ENCODE data around the gene CAMK2D. TPM values are rescaled to one million over a fixed set of nuclear protein-coding genes. Genes with fewer than 3 reads are reported as not detected.
A peak's percentile ranks its signal among the peaks of the same experiment; 100 is the strongest.
"Not testable (repeated sequence)": the region's sequence is repeated elsewhere in the genome, so short reads cannot be mapped to it uniquely, and the experiment has no call there.

The CAMK2D gene
- polyA plus RNA-seq (2013), result 2.1 TPM

GRCh38 chr4:113761620-113762185 is at the start of gene CAMK2D:
Gene CAMK2D (minus strand): TSS chr4:113761738. CDS start chr4:113761068, 670 bp downstream.
- no peaks in the 10 kb centered on the region for H3K36me3 ChIP-seq (ENCODE audit: control insufficient read depth in 4 of 4, insufficient read depth in 4 of 4, low read length in 3 of 4)
- H3K27me3 ChIP-seq (replicated peaks in 2 of 5; ENCODE audit: control insufficient read depth in 4 of 5, insufficient read depth in 5 of 5, low read length in 4 of 5), result peaks cover 0 to 36% (median 8%) of the 10 kb centered on the region in 5 experiments
- H3K27ac ChIP-seq (ENCODE audit: insufficient read depth in 1 of 2, low read depth in 1 of 2, low read length in 2 of 2, poor library complexity in 1 of 2, severe bottlenecking in 2 of 2), result peak within 1 kb of the TSS; percentile 80 to 87
- peak; percentile 80 to 86 (median 85) for DNase-seq
- no peaks in the 10 kb centered on the region for H3K9me3 ChIP-seq (ENCODE audit: control extremely low read depth in 1 of 5, control insufficient read depth in 4 of 5, insufficient read depth in 2 of 5, low read depth in 1 of 5, low read length in 4 of 5)
- WGBS (ENCODE audit: insufficient coverage), result under 1% methylated on average over 40 of the region's 50 CpGs
- POLR2A ChIA-PET, result no interaction called here
- CTCF ChIA-PET, result interaction anchor here (1.5 kb wide), 1 partner anchor 367 kb away, joined by 3 read pairs; no protein-coding TSS in a partner anchor
- peak within 1 kb of the TSS; percentile 47 to 92 (median 78) for H3K4me3 ChIP-seq (ENCODE audit: control insufficient read depth in 1 of 7, extremely low read depth in 1 of 7, insufficient read depth in 4 of 7, low read depth in 2 of 7, low read length in 6 of 7)
- peaks cover 6 to 32% (median 28%) of the 10 kb centered on the region in 4 experiments for H3K4me1 ChIP-seq (ENCODE audit: control extremely low read depth in 1 of 4, control insufficient read depth in 4 of 4, insufficient read depth in 4 of 4, low read length in 3 of 4)

DNA sequence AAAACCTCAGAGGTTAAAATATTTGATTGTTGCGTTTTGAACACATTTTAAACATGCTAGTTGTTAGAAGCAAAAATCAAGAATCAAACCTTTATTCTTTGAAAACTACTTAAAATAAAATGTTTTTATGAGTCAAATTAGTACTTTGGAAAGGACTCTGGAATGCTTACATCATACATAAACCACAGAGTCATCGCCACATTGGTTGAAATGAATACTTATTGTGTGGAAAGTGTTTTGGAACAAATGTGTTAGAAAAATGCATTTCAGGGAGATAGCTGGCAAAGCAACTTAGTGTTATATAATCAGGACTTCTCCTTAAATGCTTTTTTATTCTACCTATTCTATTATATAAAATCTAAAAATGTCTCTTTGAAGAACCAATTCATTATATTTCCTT is 49.4 kb upstream of the CAMK2D start:
- WGBS (ENCODE audit: insufficient coverage), result no CpG with 5 or more reads among the region's 2 CpGs
- Histone ChIP-seq H3K4me3 (ENCODE audit: control insufficient read depth in 1 of 7, extremely low read depth in 1 of 7, insufficient read depth in 4 of 7, low read depth in 2 of 7, low read length in 6 of 7) (no peak overlapping the region), H3K27me3 (replicated peaks in 2 of 5; ENCODE audit: control insufficient read depth in 4 of 5, insufficient read depth in 5 of 5, low read length in 4 of 5) (no peaks in the 10 kb centered on the region), H3K4me1 (ENCODE audit: control extremely low read depth in 1 of 4, control insufficient read depth in 4 of 4, insufficient read depth in 4 of 4, low read length in 3 of 4) (no peaks in the 10 kb centered on the region), H3K27ac (ENCODE audit: insufficient read depth in 1 of 2, low read depth in 1 of 2, low read length in 2 of 2, poor library complexity in 1 of 2, severe bottlenecking in 2 of 2) (no peak overlapping the region), H3K36me3 (ENCODE audit: control insufficient read depth in 4 of 4, insufficient read depth in 4 of 4, low read length in 3 of 4) (no peaks in the 10 kb centered on the region), H3K9me3 (ENCODE audit: control extremely low read depth in 1 of 5, control insufficient read depth in 4 of 5, insufficient read depth in 2 of 5, low read depth in 1 of 5, low read length in 4 of 5) (no peaks in the 10 kb centered on the region)
- DNase-seq, result no peak
- ChIA-PET CTCF (no interaction called here), POLR2A (no interaction called here)

GRCh38 chr4:113809311-113809710 is 47.8 kb upstream of the CAMK2D start:
- ChIA-PET CTCF (no interaction called here), POLR2A (no interaction called here)
- Histone ChIP-seq H3K27ac (ENCODE audit: insufficient read depth in 1 of 2, low read depth in 1 of 2, low read length in 2 of 2, poor library complexity in 1 of 2, severe bottlenecking in 2 of 2) (no peak overlapping the region), H3K27me3 (replicated peaks in 2 of 5; ENCODE audit: control insufficient read depth in 4 of 5, insufficient read depth in 5 of 5, low read length in 4 of 5) (no peaks in the 10 kb centered on the region), H3K4me3 (ENCODE audit: control insufficient read depth in 1 of 7, extremely low read depth in 1 of 7, insufficient read depth in 4 of 7, low read depth in 2 of 7, low read length in 6 of 7) (no peak overlapping the region), H3K36me3 (ENCODE audit: control insufficient read depth in 4 of 4, insufficient read depth in 4 of 4, low read length in 3 of 4) (no peaks in the 10 kb centered on the region), H3K9me3 (ENCODE audit: control extremely low read depth in 1 of 5, control insufficient read depth in 4 of 5, insufficient read depth in 2 of 5, low read depth in 1 of 5, low read length in 4 of 5) (no peaks in the 10 kb centered on the region), H3K4me1 (ENCODE audit: control extremely low read depth in 1 of 4, control insufficient read depth in 4 of 4, insufficient read depth in 4 of 4, low read length in 3 of 4) (no peaks in the 10 kb centered on the region)
- DNase-seq, result no peak
- 84% methylated on average over 4 of the region's 5 CpGs for WGBS (ENCODE audit: insufficient coverage)

DNA sequence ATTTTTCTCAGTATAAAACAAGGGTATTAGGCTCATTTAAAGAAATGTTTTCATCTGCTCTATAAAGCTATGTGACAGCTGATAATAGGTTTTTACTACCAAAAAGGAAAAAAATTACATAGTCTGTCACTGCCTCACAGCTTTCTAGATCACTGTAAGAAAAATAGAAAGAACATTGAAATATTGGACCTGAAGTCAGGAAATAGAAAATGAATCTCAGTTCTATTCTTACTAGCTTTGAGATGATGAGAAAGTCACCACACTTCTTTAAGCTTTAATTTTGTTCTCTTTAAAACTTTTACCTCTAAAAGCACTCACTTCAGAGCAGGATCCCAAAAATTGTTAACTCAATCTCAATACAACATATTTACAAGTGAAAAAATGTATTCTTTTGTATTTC is 45.3 kb upstream of the CAMK2D start:
- Histone ChIP-seq H3K9me3 (ENCODE audit: control extremely low read depth in 1 of 5, control insufficient read depth in 4 of 5, insufficient read depth in 2 of 5, low read depth in 1 of 5, low read length in 4 of 5) (peaks cover 0 to 5% (median 0%) of the 10 kb centered on the region in 5 experiments), H3K4me3 (ENCODE audit: control insufficient read depth in 1 of 7, extremely low read depth in 1 of 7, insufficient read depth in 4 of 7, low read depth in 2 of 7, low read length in 6 of 7) (no peak overlapping the region), H3K4me1 (ENCODE audit: control extremely low read depth in 1 of 4, control insufficient read depth in 4 of 4, insufficient read depth in 4 of 4, low read length in 3 of 4) (no peaks in the 10 kb centered on the region), H3K27me3 (replicated peaks in 2 of 5; ENCODE audit: control insufficient read depth in 4 of 5, insufficient read depth in 5 of 5, low read length in 4 of 5) (no peaks in the 10 kb centered on the region), H3K27ac (ENCODE audit: insufficient read depth in 1 of 2, low read depth in 1 of 2, low read length in 2 of 2, poor library complexity in 1 of 2, severe bottlenecking in 2 of 2) (no peak overlapping the region), H3K36me3 (ENCODE audit: control insufficient read depth in 4 of 4, insufficient read depth in 4 of 4, low read length in 3 of 4) (no peaks in the 10 kb centered on the region)
- CTCF ChIA-PET, result interaction anchor here (1.0 kb wide), 1 partner anchor 346 kb away, joined by 3 read pairs; no protein-coding TSS in a partner anchor
- DNase-seq, result no peak
- POLR2A ChIA-PET, result no interaction called here

DNA sequence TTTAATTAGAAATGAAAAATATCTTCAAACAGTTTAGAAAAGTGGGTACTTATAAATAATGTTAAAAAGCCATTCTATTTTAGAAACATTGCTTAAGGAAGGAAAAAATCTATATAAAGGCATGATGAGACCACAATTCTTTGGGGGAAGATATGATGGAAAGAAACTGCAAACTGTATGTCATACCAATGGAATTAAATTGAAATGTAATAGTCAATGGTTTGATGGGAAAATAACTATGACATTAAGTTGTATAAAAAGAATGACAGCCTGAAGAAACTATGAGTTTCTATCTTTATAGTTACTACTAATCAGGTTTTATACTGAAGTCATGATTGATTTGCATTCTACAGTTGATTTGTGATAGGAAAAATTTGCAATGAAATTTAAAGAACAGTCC is 40.3 kb upstream of the CAMK2D start:
- DNase-seq, result no peak
- Histone ChIP-seq H3K4me1 (ENCODE audit: control extremely low read depth in 1 of 4, control insufficient read depth in 4 of 4, insufficient read depth in 4 of 4, low read length in 3 of 4) (no peaks in the 10 kb centered on the region), H3K27ac (ENCODE audit: insufficient read depth in 1 of 2, low read depth in 1 of 2, low read length in 2 of 2, poor library complexity in 1 of 2, severe bottlenecking in 2 of 2) (no peak overlapping the region), H3K27me3 (replicated peaks in 2 of 5; ENCODE audit: control insufficient read depth in 4 of 5, insufficient read depth in 5 of 5, low read length in 4 of 5) (no peaks in the 10 kb centered on the region), H3K36me3 (ENCODE audit: control insufficient read depth in 4 of 4, insufficient read depth in 4 of 4, low read length in 3 of 4) (no peaks in the 10 kb centered on the region), H3K9me3 (ENCODE audit: control extremely low read depth in 1 of 5, control insufficient read depth in 4 of 5, insufficient read depth in 2 of 5, low read depth in 1 of 5, low read length in 4 of 5) (peaks cover 0 to 5% (median 3%) of the 10 kb centered on the region in 5 experiments), H3K4me3 (ENCODE audit: control insufficient read depth in 1 of 7, extremely low read depth in 1 of 7, insufficient read depth in 4 of 7, low read depth in 2 of 7, low read length in 6 of 7) (no peak overlapping the region)
- POLR2A ChIA-PET, result no interaction called here
- CTCF ChIA-PET, result no interaction called here

- H3K4me1 ChIP-seq (ENCODE audit: control extremely low read depth in 1 of 4, control insufficient read depth in 4 of 4, insufficient read depth in 4 of 4, low read length in 3 of 4); H3K9me3 ChIP-seq (ENCODE audit: control extremely low read depth in 1 of 5, control insufficient read depth in 4 of 5, insufficient read depth in 2 of 5, low read depth in 1 of 5, low read length in 4 of 5); H3K36me3 ChIP-seq (ENCODE audit: control insufficient read depth in 4 of 4, insufficient read depth in 4 of 4, low read length in 3 of 4); H3K27me3 ChIP-seq (replicated peaks in 2 of 5; ENCODE audit: control insufficient read depth in 4 of 5, insufficient read depth in 5 of 5, low read length in 4 of 5); CTCF ChIA-PET; DNase-seq; H3K27ac ChIP-seq (ENCODE audit: insufficient read depth in 1 of 2, low read depth in 1 of 2, low read length in 2 of 2, poor library complexity in 1 of 2, severe bottlenecking in 2 of 2); POLR2A ChIA-PET; H3K4me3 ChIP-seq (ENCODE audit: control insufficient read depth in 1 of 7, extremely low read depth in 1 of 7, insufficient read depth in 4 of 7, low read depth in 2 of 7, low read length in 6 of 7): not testable (repeated sequence)
- 87% methylated on average over 11 of the region's 24 CpGs for WGBS (ENCODE audit: insufficient coverage)
These were observed 34.8 kb upstream of the CAMK2D start for GRCh38 chr4:113796381-113796780.

- POLR2A ChIA-PET, result no interaction called here
These were observed 28.9 kb upstream of the CAMK2D start for GRCh38 chr4:113790478-113790877.

More at GRCh38 chr4:113790478-113790877, 28.9 kb upstream of the CAMK2D start:
- Histone ChIP-seq H3K9me3 (ENCODE audit: control extremely low read depth in 1 of 5, control insufficient read depth in 4 of 5, insufficient read depth in 2 of 5, low read depth in 1 of 5, low read length in 4 of 5) (peaks cover 0 to 5% (median 1%) of the 10 kb centered on the region in 5 experiments), H3K36me3 (ENCODE audit: control insufficient read depth in 4 of 4, insufficient read depth in 4 of 4, low read length in 3 of 4) (no peaks in the 10 kb centered on the region), H3K4me3 (ENCODE audit: control insufficient read depth in 1 of 7, extremely low read depth in 1 of 7, insufficient read depth in 4 of 7, low read depth in 2 of 7, low read length in 6 of 7) (peak overlapping the region in 1 of 7 experiments; percentile 9), H3K27me3 (replicated peaks in 2 of 5; ENCODE audit: control insufficient read depth in 4 of 5, insufficient read depth in 5 of 5, low read length in 4 of 5) (no peaks in the 10 kb centered on the region), H3K4me1 (ENCODE audit: control extremely low read depth in 1 of 4, control insufficient read depth in 4 of 4, insufficient read depth in 4 of 4, low read length in 3 of 4) (peaks cover 0 to 14% (median 0%) of the 10 kb centered on the region in 4 experiments), H3K27ac (ENCODE audit: insufficient read depth in 1 of 2, low read depth in 1 of 2, low read length in 2 of 2, poor library complexity in 1 of 2, severe bottlenecking in 2 of 2) (no peak overlapping the region)
- CTCF ChIA-PET, result no interaction called here
- DNase-seq, result peak in 2 of 3 donors; percentile 21 to 34
- no CpG with 5 or more reads among the region's 1 CpG for WGBS (ENCODE audit: insufficient coverage)
